ENCODE results near the gene C12orf50.
"Not testable (repeated sequence)": the region's sequence is repeated elsewhere in the genome, so short reads cannot be mapped to it uniquely, and the experiment has no call there.

C12orf50 gene, protein sequence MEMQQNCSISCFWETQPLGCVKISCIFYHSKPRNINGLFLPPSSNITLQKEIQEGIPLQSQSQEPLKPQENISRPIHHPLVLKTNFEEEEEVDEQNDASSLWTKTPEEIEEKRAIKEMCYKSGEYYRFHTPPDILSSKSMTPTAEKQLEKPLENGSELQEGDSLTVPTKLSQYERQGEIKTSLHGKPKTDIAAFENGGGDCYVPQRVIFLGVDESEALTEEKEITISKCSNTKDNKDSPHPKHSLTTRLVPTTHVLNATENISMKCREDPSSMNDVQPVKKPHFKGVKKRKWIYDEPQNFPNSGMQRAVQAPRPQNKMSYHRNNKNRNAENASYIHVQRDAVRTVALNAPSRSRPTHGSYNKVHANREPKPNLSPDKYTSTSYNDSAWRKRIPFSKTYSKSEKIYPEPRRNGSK

DNA sequence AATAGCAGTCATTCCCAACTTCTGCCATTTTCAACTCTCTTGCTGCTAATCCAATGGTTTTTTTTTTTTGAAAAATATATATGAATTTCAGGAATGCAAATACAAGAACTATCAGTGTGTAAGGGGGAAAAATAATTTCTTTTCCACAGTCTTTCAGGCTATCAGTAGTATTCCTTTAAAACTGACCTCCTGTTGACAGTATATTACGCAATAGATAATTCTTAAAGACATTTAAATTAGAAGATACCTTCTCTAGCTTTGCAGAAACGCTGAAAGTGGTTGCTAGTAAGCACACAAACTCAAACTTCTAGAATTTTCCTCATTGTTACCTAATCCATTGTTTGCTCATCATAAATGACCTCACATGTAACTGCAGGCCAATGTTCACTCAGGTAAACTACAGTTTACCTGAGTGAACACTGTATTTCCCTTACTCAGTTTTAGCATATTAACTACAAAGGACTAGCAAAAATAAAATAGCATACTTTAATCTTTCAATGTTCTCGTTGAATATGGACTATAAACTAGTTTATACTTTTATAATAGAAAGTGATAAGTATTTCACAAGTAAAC is at the start of gene C12orf50:
TSS of gene C12orf50 (minus strand) at position 309 of the 573 bp plus-strand sequence. CDS start 2,439 bp downstream, outside the sequence.
- in situ Hi-C loops (cut with MboI; ENCODE audit: low sequenced_read_pairs): no loop called here

DNA sequence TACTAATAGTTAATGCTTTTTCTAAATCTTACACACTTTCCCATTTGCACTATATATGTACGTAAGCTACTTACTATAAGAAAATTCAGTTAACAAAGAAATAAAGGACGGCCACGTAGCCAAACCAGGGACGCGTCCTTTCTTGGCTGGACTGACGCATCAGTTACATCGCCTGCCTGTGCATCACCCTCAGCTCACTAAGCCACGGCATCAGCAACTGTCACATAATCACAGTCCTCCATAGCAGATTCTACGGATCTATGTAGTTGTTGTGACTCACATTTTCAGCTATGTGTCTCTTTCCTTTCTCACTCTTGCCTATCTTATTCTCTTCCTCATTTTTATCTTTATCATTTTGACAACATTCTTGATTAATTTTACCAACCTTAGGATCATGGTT is 38.1 kb upstream of the C12orf50 start:
- in situ Hi-C loops (cut with MboI; ENCODE audit: low sequenced_read_pairs): no loop called here

DNA sequence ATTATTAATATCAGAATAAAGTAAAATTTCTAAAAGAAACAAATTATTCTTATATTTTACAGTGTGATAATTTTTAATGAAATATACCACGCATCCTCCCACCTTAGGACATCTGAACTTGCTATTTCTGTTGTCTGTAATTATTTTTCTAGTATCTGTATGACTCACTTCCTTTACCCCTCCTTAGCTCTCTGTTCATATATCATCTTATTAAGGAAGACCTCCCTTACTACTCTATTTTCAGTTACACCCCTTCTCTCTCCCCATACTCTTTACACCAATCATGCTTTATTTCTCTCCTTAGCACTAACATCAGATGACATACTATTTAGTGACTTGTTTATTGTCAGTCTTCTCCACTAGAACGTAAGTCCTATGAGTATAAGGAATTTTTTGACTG is 34.2 kb upstream of the C12orf50 start:
- in situ Hi-C loops (cut with MboI; ENCODE audit: low sequenced_read_pairs): no loop called here

DNA sequence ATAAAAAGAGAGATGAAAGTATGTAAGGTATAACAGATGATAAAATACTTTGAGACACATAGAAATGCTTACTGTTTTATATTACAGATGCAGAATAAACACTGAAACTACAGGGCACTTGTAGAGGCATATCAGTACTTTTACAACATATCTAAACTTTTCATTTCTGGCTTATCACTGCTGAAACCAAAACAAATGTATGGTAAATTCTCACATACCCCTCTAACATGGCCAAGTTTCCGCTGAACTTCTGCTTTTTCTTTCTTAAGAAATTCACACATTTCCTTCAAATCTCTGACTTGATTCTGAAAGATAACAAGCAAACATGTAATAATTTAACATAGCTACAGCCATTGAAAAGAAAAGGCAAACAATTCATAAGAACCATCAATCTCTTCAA is 33.3 kb upstream of the C12orf50 start:
- in situ Hi-C loops (cut with MboI; ENCODE audit: low sequenced_read_pairs): no loop called here

DNA sequence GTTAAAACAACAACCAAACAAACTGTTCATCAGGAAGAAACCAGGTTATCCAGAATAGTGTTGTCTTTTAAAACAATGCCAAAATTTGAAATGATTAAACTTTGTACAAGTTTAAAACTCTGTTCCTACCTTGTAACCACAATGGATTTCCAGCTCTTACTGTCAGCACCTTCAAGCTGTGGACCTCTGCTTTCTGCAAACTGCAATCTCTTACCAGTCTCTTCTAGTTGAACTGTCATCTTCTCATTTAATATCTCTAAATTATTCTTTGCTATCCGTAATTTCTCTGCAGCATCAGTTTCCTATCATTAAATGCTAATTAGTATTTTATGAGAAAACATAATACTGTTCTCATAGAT is 29.5 kb upstream of the C12orf50 start:
- in situ Hi-C loops (cut with MboI; ENCODE audit: low sequenced_read_pairs): no loop called here

DNA sequence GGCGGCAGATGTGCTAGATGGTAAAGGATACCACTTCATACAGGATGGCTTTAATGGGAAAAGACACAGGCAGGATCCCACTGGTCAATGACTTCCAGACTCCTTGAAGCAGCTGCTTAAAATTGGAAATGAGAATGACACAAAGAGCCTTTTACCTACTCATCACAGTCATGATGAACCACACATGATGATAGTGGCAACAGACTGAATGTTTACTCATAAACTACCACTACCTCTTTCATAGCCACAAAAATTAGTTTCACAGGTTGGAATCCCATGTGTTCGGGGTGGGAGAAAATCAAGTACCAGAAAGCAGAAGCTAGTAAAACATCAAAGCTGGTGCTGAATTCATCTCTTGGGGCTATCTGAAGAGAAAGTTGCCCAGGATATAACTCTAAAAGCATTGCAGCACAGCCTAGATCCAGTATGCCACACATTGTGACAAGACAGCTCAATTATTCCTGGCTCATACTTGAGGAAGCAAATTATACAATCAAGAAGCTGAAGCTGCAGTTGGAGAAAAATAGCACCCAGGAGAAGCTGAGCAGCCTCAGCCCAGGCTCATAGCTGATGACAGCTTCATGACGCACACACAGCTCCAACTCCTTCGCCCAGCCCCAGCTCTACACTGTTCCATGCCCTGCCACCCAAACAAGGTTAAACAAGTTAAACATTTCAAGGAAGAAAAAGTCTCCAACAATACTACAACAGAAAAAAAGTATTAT is 29.0 kb upstream of the C12orf50 start:
- in situ Hi-C loops (cut with MboI; ENCODE audit: low sequenced_read_pairs): no loop called here

DNA sequence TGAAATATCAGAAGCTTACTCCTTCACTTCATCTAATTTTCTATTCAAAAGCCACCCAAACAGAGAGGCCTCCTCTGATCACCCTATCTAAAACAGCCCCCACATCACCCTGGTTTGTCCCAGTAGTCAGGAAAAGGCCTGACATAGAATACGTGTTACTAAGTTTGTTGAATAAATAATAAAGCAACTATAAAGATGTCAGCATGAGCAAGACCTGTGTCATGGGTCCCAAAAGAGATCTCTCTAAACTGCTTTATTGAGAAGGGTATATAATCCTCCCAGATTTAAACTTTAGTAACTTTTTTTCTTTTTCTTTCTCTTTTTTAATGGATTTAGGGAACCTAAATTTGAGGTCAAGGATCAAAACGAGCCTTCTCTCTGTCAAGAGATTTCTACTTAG is 27.4 kb upstream of the C12orf50 start:
- in situ Hi-C loops (cut with MboI; ENCODE audit: low sequenced_read_pairs): no loop called here

DNA sequence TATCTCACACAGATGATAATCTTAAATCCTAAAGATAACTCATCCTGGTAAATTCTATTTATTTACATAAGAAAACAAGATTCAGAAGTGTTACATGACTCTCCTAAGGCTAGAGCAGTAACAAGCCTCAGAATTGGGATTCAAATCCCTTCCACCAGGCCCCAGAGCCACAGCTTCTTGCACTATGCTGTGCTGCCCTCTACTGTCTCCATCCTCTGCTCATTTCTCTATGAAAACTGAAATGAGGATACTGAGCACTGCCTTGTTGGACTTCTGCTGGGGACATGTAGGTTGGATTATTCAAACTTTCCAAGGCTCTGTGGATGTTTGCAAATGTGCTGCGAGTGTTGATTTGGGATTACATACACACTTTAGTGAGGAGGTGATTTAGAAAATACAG is 23.5 kb upstream of the C12orf50 start:
- in situ Hi-C loops (cut with MboI; ENCODE audit: low sequenced_read_pairs): no loop called here

DNA sequence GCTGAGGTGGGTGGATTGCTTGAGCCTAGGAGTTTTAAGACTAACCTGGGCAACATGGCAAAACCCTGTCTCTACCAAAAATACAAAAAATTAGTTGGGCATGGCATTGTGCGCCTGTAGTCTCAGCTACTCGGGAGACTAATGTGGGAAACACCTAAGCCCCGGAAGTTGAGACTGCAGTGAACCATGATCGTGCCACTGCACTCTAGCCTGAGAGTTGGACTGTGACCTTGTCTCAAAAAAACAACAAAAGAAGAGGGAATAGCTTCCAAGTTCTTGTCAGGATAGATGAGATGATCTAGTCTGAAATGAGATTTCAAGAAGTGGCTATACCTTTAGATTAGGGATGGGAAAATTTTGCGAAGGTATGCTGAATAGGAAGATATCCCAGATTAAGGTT is 14.8 kb upstream of the C12orf50 start:
- in situ Hi-C loops (cut with MboI; ENCODE audit: low sequenced_read_pairs): no loop called here

DNA sequence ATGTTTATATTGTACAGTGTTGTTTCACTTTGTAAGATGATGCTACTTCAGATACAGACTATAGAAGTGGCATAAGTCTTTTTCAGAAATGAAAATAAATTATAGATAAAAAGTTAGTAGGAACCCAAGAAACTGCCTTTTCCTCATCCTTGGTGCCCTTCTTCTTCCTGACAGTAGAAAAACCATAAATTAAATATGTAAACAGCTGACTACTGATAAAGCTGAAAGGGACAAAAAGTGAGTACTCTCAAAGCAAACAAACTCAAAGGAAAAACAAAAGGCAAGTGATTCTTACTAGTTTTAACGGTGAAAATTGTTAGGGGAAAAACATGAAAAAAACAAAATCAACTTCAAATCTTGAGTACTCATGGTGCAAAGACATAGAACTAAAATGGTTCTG is 8.6 kb upstream of the C12orf50 start:
- in situ Hi-C loops (cut with MboI; ENCODE audit: low sequenced_read_pairs): no loop called here

DNA sequence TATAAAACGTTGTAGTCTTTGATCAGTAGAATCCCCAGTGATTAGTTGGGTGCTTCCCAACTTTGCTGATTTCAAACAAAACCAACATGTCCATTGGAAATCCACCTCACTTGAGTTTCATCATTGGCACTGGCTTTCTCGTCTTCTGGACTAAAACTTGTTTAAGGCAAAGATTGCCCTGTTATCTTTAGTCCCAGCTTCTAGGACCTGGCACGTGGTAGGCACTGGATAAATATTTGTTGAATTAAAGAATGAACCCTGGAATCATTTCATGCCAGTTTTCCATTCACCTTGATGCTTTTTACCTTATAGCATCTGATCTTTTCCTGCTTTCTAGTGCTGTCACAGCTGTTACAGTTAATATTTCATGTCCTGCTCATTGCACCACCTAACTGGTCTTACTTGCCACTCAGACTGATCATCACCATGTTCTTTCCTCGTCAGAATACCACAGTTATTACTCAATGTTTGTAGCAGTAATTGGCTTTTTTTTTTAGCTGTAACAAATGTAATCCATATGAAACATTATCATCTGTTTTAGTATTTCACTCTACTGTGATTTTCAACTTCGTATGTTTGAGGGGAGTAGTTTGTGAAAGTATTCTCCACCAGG is 7.3 kb upstream of the C12orf50 start:
- in situ Hi-C loops (cut with MboI; ENCODE audit: low sequenced_read_pairs): no loop called here

DNA sequence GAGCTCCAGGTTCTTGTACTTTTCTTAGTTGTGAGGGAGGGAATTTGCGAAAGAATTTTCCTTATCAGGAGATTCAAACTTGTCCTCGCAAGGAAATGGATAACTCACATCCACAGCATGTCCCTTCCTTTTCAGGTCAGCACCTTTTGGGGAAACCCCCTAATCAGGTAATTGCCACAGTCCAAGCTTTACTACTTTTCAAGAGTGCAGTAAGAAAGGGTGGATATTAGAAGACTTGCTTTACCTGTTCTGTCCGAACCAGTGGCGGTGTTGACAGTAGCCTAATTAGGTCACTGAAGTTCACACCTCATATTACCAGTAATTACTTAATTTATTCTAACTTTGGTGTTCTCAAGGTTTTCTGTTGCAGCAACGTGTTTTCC is 6.7 kb upstream of the C12orf50 start:
- in situ Hi-C loops (cut with MboI; ENCODE audit: low sequenced_read_pairs): no loop called here

DNA sequence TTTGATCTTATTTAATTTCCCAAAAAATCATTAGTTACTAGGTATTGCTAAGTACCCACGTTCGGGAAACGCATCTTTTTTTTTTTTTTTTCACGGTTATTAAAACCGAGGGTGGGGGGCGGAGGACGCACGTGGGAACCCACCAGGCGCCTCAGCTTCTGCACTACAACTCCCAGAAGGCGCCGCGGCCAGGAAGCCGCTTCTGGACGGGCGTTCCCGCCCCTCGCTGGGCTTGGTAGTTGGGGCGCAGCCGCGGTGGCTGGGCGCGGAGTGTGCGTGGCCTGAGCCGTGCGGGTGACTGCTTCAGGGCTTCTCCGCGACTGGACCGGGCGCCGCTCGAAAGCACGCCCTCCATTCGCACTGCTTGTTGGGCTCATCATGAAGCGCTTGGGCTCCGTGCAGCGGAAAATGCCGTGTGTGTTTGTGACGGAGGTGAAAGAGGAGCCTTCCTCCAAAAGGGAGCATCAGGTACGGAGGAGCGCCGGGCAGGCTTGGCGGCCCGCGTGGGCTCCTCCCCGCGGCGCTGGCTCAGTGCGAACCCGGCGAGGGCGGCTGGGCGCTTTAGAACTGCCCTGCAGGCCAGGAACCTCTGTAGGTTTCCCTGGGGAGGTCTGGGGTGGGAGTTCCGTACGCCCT is 6.2 kb upstream of the C12orf50 start:
- in situ Hi-C loops (cut with MboI; ENCODE audit: low sequenced_read_pairs): no loop called here

DNA sequence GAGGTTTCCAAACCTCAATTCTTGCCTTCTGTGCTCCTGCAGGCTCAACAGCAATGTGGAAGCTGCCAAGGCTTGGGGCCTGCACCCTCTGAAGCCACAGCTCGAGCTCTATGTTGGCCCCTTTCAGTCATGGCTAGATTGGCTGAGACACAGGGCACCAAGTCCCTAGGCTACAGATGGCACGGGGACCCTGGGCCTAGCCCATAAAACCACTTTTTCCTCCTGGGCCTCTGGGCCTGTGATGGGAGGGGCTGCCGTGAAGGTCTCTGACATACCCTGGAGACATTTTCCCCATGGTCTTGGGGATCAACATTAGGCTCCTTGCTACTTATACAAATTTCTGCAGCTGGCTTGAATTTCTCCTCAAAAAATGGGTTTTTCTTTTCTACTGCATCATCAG is 2.0 kb upstream of the C12orf50 start:
- in situ Hi-C loops (cut with MboI; ENCODE audit: low sequenced_read_pairs): not testable (repeated sequence)

DNA sequence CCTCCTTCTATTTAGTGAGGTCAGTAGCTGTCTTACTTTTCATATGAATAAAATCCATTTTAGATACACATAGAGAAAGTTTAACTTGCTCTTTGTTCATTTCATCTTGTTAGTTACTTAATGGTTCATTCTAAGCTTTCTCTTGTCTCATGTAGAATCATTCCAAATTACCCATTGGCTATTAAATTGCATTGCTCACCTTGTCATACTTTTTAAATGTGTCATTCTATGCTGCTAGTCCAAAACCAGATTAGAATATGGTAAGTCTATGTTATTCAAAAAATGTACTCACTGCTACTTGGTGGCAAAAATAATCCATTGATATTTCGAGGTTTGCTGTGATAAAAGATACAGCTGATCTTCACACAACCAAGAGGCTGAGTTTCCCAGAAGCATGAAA is 3.0 kb downstream of the C12orf50 start:
- in situ Hi-C loops (cut with MboI; ENCODE audit: low sequenced_read_pairs): no loop called here

DNA sequence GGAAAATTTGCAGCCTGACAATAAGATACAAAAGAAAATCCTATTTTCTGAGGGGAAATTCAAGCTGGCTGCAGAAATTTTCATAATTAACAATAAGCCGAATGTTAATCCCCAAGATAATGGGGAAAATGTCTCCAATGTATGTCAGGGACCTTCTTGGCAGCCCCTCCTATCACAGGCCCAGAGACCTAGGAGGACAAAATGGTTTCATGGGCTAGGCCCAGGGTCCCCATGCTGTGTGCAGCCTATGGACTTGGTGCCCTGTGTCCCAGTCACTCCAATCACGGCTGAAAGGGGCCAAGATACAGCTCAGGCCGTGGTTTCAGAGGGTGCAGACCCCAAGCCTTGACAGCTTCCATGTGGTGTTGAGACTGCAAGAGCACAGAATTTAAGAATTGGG is 11.2 kb downstream of the C12orf50 start:
- in situ Hi-C loops (cut with MboI; ENCODE audit: low sequenced_read_pairs): no loop called here

DNA sequence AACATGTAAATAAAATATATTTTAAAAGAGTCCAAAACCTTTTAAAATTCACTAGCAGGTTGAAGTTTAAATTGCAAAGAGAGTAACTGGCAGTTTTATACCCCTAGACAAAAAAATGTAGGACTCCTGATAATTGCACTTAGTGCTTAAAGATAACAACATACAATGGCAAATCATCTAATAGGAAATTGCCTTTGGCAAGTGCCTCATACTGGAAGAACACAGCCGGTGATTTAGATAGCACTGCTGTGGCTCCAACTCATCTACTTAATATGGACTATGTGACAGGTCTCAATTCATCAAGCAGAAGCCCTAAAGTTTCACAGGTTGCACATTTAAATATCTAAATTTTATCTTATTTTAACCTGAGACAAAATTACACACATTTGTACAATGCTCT is 13.4 kb downstream of the C12orf50 start:
- in situ Hi-C loops (cut with MboI; ENCODE audit: low sequenced_read_pairs): no loop called here

DNA sequence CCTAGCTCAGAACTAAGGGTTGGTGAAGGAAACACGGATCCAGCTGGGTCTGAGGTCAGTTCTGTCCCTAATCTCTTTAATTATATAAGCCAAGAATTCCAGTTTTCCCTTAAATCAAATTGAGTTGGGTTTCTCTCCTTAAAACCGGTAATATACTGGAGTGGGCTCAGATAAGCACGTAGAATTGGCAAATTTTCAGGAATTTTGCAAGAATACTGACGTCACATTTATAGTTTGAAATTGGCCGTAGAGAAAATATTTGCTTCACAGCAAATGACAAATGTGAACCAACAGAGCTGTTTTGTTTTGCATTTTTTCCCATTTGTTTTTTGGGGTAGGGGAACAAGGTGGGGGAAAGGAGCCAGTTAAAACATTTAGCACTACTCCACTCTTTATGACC is 17.4 kb downstream of the C12orf50 start:
- in situ Hi-C loops (cut with MboI; ENCODE audit: low sequenced_read_pairs): no loop called here

DNA sequence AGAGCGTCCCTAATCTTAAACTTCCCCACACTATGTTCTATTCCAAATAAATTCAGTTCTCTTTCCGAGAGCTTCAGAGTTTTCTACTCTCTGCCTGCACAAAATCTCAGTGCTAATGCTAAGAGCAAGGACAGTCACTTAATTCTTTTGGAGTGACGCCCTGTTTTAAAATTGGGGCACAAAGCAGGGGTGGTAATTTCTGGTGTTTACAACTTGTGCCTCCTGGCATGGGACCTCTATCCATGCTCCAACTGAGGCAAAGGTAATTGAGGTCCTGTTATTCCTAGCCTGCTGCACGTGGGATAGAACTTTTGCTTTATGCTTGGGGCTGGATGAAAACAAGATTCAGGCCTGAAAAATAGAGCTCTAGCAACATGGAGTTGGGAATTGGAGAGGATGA is 22.9 kb downstream of the C12orf50 start:
- in situ Hi-C loops (cut with MboI; ENCODE audit: low sequenced_read_pairs): no loop called here

DNA sequence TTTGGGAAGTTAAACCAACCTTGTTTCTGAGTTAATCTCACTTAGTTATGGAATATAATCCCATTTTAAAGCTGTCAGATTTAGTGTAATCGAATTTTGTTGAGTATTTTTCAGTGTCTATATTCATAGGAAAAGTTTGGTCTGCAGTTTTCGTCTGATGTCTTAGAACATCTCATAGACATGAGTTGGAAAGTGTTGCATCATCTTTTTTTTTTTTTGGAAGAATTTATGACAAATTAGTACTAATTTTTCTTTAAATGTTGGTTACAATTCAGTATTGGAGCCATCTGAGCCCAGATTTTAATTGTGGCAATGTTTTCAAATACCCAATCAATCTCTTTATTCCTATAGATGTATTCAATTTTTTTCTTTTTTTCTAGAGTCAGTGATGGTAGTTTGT is 27.9 kb downstream of the C12orf50 start:
- in situ Hi-C loops (cut with MboI; ENCODE audit: low sequenced_read_pairs): no loop called here

DNA sequence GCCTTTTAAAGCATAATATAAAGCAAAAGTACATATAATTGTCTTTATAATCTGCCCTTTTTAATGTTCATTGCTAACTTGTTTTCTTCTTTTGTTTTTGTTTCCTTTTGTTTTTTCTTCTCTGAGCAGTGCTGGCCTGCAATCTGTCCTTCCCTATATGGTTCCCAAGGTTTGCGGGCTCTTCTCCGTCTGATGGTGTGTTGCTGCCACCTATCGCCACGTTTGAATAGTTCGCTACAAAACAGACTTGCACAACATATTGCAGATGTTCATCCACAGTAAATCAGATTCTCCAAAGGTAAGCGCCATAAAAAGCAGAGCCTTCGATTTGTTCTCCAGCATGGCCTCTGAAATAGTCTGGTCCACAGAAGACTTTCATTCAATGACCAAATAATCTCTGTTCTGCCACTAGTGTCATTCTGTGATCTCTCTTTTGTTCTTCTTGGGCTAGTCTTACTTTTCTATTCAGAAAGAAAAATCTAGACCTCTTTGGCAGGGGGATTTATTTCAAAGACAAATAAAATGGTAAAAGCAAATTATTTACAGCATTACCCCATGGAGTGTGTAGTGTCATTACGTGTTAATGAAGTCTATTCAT is 33.5 kb downstream of the C12orf50 start:
- in situ Hi-C loops (cut with MboI; ENCODE audit: low sequenced_read_pairs): no loop called here

All from HL-60/S4 treated with retinoic acid at 250 ng/mL for 4 days and 3 days (cell line).